IMR-90 (cell line): ENCODE results near the gene UTP14C. TPM values are rescaled to one million over a fixed set of nuclear protein-coding genes. Genes with fewer than 3 reads are reported as not detected.

Source experiments
- ATAC-seq: fragments of 200-7000 bp; cut with Tn5 transposase; 2 replicates; pipeline ENCODE4 v1.9.1; 2020; ENCODE audit warnings: low read depth, mild to moderate bottlenecking, moderate library complexity
- BruUV-seq: library from RNA; stranded (reverse); fragments of 400-500 nt; replicated peaks from 2 replicates; lab custom pipeline; 2021; lab: Mats Ljungman, UMichigan
- CTCF ChIA-PET: fragments of 300-600 bp; formaldehyde crosslinking; extraction: SDS; loops from one replicate; lab custom pipeline; 2021; ENCODE audit warnings: antibody characterized with exemption; lab: Yijun Ruan, JAX
- POLR2A ChIA-PET: fragments of 300-600 bp; sonication (Branson Sonifier 250); formaldehyde crosslinking; loops from one replicate; lab custom pipeline; 2022; ENCODE audit warnings: antibody characterized with exemption; ENCODE audit not compliant: unreplicated experiment; lab: Charles Lee
- DNase-seq: peaks from one replicate; pipeline ENCODE4 v3.0.0; 2013
- H2AFZ ChIP-seq: replicated peaks from 2 replicates; pipeline ENCODE3; 2013; ENCODE audit warnings: low read length, mild to moderate bottlenecking; ENCODE audit not compliant: poor library complexity
- H2AK5ac ChIP-seq: 2 replicates; pipeline ENCODE4 v1.6.1; 2013; ENCODE audit warnings: low read depth, low read length, inconsistent platforms
- H2AK9ac ChIP-seq: replicated peaks from 2 replicates; pipeline ENCODE3; 2013; ENCODE audit warnings: mild to moderate bottlenecking, low read depth, low read length, moderate library complexity; ENCODE audit not compliant: poor library complexity
- H2BK120ac ChIP-seq: 2 replicates; pipeline ENCODE4 v1.6.1; 2013; ENCODE audit warnings: low read depth, low read length, inconsistent platforms
- H2BK15ac ChIP-seq: 3 replicates; pipeline ENCODE4 v1.6.1; 2013; ENCODE audit warnings: low read depth, low read length, inconsistent platforms
- H2BK20ac ChIP-seq: 2 replicates; pipeline ENCODE4 v1.6.1; 2013; ENCODE audit warnings: low read depth, mild to moderate bottlenecking, inconsistent platforms, low read length, moderate library complexity
- H2BK5ac ChIP-seq: 2 replicates; pipeline ENCODE4 v1.6.1; 2013; ENCODE audit warnings: mild to moderate bottlenecking, low read depth, low read length, inconsistent platforms; ENCODE audit not compliant: poor library complexity, severe bottlenecking
- H3K14ac ChIP-seq: replicated peaks from 2 replicates; pipeline ENCODE4 v1.6.1; 2013; ENCODE audit warnings: low read depth, low read length, inconsistent platforms
- H3K18ac ChIP-seq: 2 replicates; pipeline ENCODE4 v1.6.1; 2013; ENCODE audit warnings: low read depth, low read length, control low read depth
- H3K23ac ChIP-seq: 2 replicates; pipeline ENCODE4 v1.6.1; 2013; ENCODE audit warnings: low read depth, low read length, inconsistent platforms
- H3K27ac ChIP-seq: 2 replicates; pipeline ENCODE4 v1.5.1; 2013; ENCODE audit warnings: mild to moderate bottlenecking, control low read depth, low read length; ENCODE audit not compliant: insufficient read depth
- H3K27me3 ChIP-seq: 2 replicates; pipeline ENCODE4 v1.6.1; 2013; ENCODE audit warnings: low read length; ENCODE audit not compliant: control insufficient read depth, insufficient read depth
- H3K36me3 ChIP-seq: 2 replicates; pipeline ENCODE4 v1.6.1; 2013; ENCODE audit warnings: low read length, mixed read lengths; ENCODE audit not compliant: control insufficient read depth, insufficient read depth
- H3K4ac ChIP-seq: 2 replicates; pipeline ENCODE4 v1.6.1; 2013; ENCODE audit warnings: low read depth, low read length, inconsistent platforms
- H3K4me1 ChIP-seq: 2 replicates; pipeline ENCODE4 v1.6.1; 2013; ENCODE audit warnings: low read length, mixed read lengths; ENCODE audit not compliant: control insufficient read depth, insufficient read depth
- H3K4me2 ChIP-seq: 2 replicates; pipeline ENCODE4 v1.6.1; 2013; ENCODE audit warnings: low read depth, mild to moderate bottlenecking, control low read depth, low read length, moderate library complexity
- H3K4me3 ChIP-seq: 2 replicates; pipeline ENCODE4 v1.5.1; 2013; ENCODE audit warnings: low read depth, mild to moderate bottlenecking, control low read depth, low read length, moderate library complexity; ENCODE audit not compliant: insufficient read depth
- H3K56ac ChIP-seq: 2 replicates; pipeline ENCODE4 v1.6.1; 2013; ENCODE audit warnings: low read length, inconsistent platforms; ENCODE audit not compliant: insufficient read depth; ENCODE audit errors: extremely low read depth
- H3K79me1 ChIP-seq, 2 experiments: 2 replicates each; pipeline ENCODE4 v1.6.1; 2013; ENCODE audit warnings: low read length in 2 of 2, inconsistent platforms in 1 of 2, low read depth in 1 of 2
- H3K9ac ChIP-seq: 2 replicates; pipeline ENCODE4 v1.6.1; 2013; ENCODE audit warnings: low read depth, low read length, control low read depth
- H3K9me1 ChIP-seq: 2 replicates; pipeline ENCODE4 v1.6.1; 2013; ENCODE audit warnings: low read length, inconsistent platforms; ENCODE audit not compliant: insufficient read depth
- H3K9me3 ChIP-seq: 2 replicates; pipeline ENCODE4 v1.6.1; 2013; ENCODE audit warnings: low read length; ENCODE audit not compliant: control insufficient read depth, insufficient read depth
- H4K20me1 ChIP-seq: 2 replicates; pipeline ENCODE4 v1.6.1; 2013; ENCODE audit warnings: low read length, inconsistent platforms; ENCODE audit not compliant: insufficient read depth
- H4K5ac ChIP-seq: 2 replicates; pipeline ENCODE4 v1.6.1; 2013; ENCODE audit warnings: mild to moderate bottlenecking, low read depth, low read length, control low read depth
- H4K8ac ChIP-seq, 2 experiments: 2 replicates each; pipeline ENCODE4 v1.6.1; 2013; ENCODE audit warnings: low read depth in 2 of 2, low read length in 2 of 2, control low read depth in 1 of 2, inconsistent platforms in 1 of 2
- H4K91ac ChIP-seq: 2 replicates; pipeline ENCODE4 v1.6.1; 2013; ENCODE audit warnings: low read depth, low read length, inconsistent platforms; ENCODE audit not compliant: insufficient read depth
- BHLHE40 ChIP-seq: fragments of 150-350 bp; IDR thresholded peaks from 2 replicates; pipeline ENCODE4 v1.6.1; 2016; ENCODE audit warnings: mild to moderate bottlenecking, low read depth, low read length
- CEBPB ChIP-seq: IDR thresholded peaks from 2 replicates; pipeline ENCODE4 v1.6.1; 2012; ENCODE audit warnings: low read depth, low read length, improper control_type of control experiment
- CHD1 ChIP-seq: IDR thresholded peaks from 2 replicates; pipeline ENCODE4 v1.6.1; 2012; ENCODE audit warnings: low read depth, low read length, improper control_type of control experiment
- ELK1 ChIP-seq: fragments of 150-350 bp; IDR thresholded peaks from 2 replicates; pipeline ENCODE4 v1.6.1; 2016; ENCODE audit warnings: low read depth, mild to moderate bottlenecking, low read length, moderate library complexity, borderline replicate concordance
- FOS ChIP-seq: fragments of 150-350 bp; IDR thresholded peaks from 2 replicates; pipeline ENCODE4 v1.6.1; 2016; ENCODE audit warnings: low read depth, low read length
- MAFK ChIP-seq: IDR thresholded peaks from 2 replicates; pipeline ENCODE4 v1.6.1; 2012; ENCODE audit warnings: low read depth, low read length, improper control_type of control experiment
- MAZ ChIP-seq: IDR thresholded peaks from 2 replicates; pipeline ENCODE4 v1.6.1; 2012; ENCODE audit warnings: low read depth, mild to moderate bottlenecking, low read length, improper control_type of control experiment, moderate library complexity, borderline replicate concordance
- MXI1 ChIP-seq: IDR thresholded peaks from 2 replicates; pipeline ENCODE4 v1.6.1; 2012; ENCODE audit warnings: low read depth, mild to moderate bottlenecking, low read length, moderate library complexity, borderline replicate concordance
- NFE2L2 ChIP-seq: fragments of 150-350 bp; IDR thresholded peaks from 2 replicates; pipeline ENCODE4 v1.6.1; 2016; ENCODE audit warnings: low read depth, mild to moderate bottlenecking, low read length
- POLR2A ChIP-seq: IDR thresholded peaks from 2 replicates; pipeline ENCODE4 v1.6.1; 2012; ENCODE audit warnings: mild to moderate bottlenecking, low read depth, low read length
- RAD21 ChIP-seq: IDR thresholded peaks from 2 replicates; pipeline ENCODE4 v1.6.1; 2012; ENCODE audit warnings: low read length, improper control_type of control experiment
- RCOR1 ChIP-seq: IDR thresholded peaks from 2 replicates; pipeline ENCODE4 v1.6.1; 2012; ENCODE audit warnings: mild to moderate bottlenecking, low read length, improper control_type of control experiment; ENCODE audit not compliant: insufficient replicate concordance
- RFX5 ChIP-seq: IDR thresholded peaks from 2 replicates; pipeline ENCODE4 v1.8.0; 2012; ENCODE audit warnings: low read depth, mild to moderate bottlenecking, low read length, moderate library complexity
- SMC3 ChIP-seq: fragments of 150-350 bp; IDR thresholded peaks from 2 replicates; pipeline ENCODE4 v1.6.1; 2016; ENCODE audit warnings: low read depth, mild to moderate bottlenecking, antibody characterized with exemption, low read length, moderate library complexity
- WGBS, 2 experiments: methylation state at CpG; one replicate each; pipeline versions ENCODE4 v1.1.5 to v1.1.7; 2013; ENCODE audit warnings: missing lambda C conversion rate in 2 of 2; ENCODE audit not compliant: insufficient read length in 1 of 2; ENCODE audit errors: extremely low coverage in 2 of 2; 5-methylcytosine and 5-hydroxymethylcytosine counted together
- dilution Hi-C: fragments of 300-500 bp; cut with HindIII; formaldehyde crosslinking; loops from one replicate; pipeline ENCODE4 v1.14.3; 2018; ENCODE audit warnings: low sequenced_read_pairs; ENCODE audit not compliant: unreplicated experiment
- in situ Hi-C: fragments of 300-500 bp; cut with MboI; formaldehyde crosslinking; loops from 3 replicates; pipeline ENCODE4 v1.14.3; 2019; ENCODE audit warnings: low sequenced_read_pairs, inconsistent platforms, mixed read lengths
- intact Hi-C: fragments of 100-400 bp; cut with micrococcal nuclease; formaldehyde crosslinking; loops from 2 replicates; pipeline ENCODE4 v1.10.0; 2022
- polyA plus RNA-seq, 3 experiments: library from polyadenylated mRNA; depleted of rRNA; stranded (reverse); fragments of >200 nt; gene quantifications; 2 replicates each; pipeline ENCODE4 v1.2.3, GENCODE V29; 2012; ENCODE audit warnings: low replicate concordance in 1 of 3
- total RNA-seq: library from RNA; depleted of rRNA; stranded (reverse); fragments of >200 nt; gene quantifications from 2 replicates; pipeline ENCODE4 v1.2.3, GENCODE V29; 2012
- TF ChIP-seq, protein P1 (sequence below): fragments of 150-350 bp; IDR thresholded peaks from 2 replicates; pipeline ENCODE4 v1.6.1; 2017; ENCODE audit warnings: mild to moderate bottlenecking, antibody characterized with exemption, low read length, low read depth
- TF ChIP-seq, protein P2 (sequence below): conservative IDR thresholded peaks from 2 replicates; pipeline ENCODE4 v1.5.1; 2012; ENCODE audit warnings: mild to moderate bottlenecking, low read depth, low read length, improper control_type of control experiment

The UTP14C gene
- total and polyA plus RNA-seq, 2 of the 4 experiments (the other 2 are of a cell fraction): 8.2 to 12.5 TPM

DNA sequence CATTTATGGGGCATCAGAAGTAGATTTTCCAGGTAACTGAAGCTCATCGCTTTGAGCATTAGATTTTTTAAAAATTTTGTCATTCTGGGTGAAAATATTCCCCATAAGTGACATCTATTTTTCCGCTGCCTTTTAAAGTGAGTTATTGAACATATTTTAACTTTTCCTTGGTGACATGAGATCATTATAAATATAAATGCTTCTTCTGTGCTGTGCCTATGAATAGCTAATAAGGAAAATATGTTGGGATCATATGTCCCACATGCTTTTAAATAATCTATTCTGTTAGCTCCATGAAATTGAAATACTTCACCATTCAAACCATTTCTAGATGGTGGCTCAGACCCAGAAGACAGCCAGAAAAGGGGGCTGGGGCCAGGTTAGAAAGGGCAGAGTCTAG, 27.3 kb upstream of the UTP14C start:
- Histone ChIP-seq H2BK20ac (no peak overlapping the region), H3K4ac (no peak overlapping the region), H4K5ac (no peak overlapping the region), H3K4me3 (no peak overlapping the region), H2BK5ac (no peak overlapping the region), H2AFZ (no peak overlapping the region), H3K4me2 (no peak overlapping the region), H3K9me1 (no peaks in the 10 kb centered on the region), H2AK5ac (no peak overlapping the region), H2BK120ac (no peak overlapping the region), H3K27ac (no peak overlapping the region), H2BK15ac (no peak overlapping the region), H2AK9ac (no peak overlapping the region), H3K79me1 (no peaks in the 10 kb centered on the region), H3K9me3 (no peaks in the 10 kb centered on the region), H4K8ac (no peak overlapping the region), H3K36me3 (no peaks in the 10 kb centered on the region), H4K91ac (no peak overlapping the region), H3K56ac (no peak overlapping the region), H3K23ac (no peak overlapping the region), H3K27me3 (peaks cover 48% of the 10 kb centered on the region), H3K4me1 (peaks cover 12% of the 10 kb centered on the region), H3K9ac (no peak overlapping the region), H4K20me1 (peaks cover 5% of the 10 kb centered on the region; the same call in 1 of the 2 replicates), H3K14ac (no peak overlapping the region), H3K18ac (no peak overlapping the region)
- in situ Hi-C loops: no loop called here
- TF ChIP-seq NFE2L2 (no peak), BHLHE40 (no peak), MAZ (no peak), RCOR1 (no peak), ELK1 (no peak), MXI1 (no peak), RAD21 (no peak), SMC3 (no peak), CHD1 (no peak), MAFK (no peak), CEBPB (no peak), RFX5 (no peak), FOS (no peak), POLR2A (no peak)
- TF ChIP-seq, protein P1, sequence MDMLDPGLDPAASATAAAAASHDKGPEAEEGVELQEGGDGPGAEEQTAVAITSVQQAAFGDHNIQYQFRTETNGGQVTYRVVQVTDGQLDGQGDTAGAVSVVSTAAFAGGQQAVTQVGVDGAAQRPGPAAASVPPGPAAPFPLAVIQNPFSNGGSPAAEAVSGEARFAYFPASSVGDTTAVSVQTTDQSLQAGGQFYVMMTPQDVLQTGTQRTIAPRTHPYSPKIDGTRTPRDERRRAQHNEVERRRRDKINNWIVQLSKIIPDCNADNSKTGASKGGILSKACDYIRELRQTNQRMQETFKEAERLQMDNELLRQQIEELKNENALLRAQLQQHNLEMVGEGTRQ: no peak
- TF ChIP-seq, protein P2, sequence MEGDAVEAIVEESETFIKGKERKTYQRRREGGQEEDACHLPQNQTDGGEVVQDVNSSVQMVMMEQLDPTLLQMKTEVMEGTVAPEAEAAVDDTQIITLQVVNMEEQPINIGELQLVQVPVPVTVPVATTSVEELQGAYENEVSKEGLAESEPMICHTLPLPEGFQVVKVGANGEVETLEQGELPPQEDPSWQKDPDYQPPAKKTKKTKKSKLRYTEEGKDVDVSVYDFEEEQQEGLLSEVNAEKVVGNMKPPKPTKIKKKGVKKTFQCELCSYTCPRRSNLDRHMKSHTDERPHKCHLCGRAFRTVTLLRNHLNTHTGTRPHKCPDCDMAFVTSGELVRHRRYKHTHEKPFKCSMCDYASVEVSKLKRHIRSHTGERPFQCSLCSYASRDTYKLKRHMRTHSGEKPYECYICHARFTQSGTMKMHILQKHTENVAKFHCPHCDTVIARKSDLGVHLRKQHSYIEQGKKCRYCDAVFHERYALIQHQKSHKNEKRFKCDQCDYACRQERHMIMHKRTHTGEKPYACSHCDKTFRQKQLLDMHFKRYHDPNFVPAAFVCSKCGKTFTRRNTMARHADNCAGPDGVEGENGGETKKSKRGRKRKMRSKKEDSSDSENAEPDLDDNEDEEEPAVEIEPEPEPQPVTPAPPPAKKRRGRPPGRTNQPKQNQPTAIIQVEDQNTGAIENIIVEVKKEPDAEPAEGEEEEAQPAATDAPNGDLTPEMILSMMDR: no peak
- DNase-seq (no peak), ATAC-seq (no peak)
- POLR2A ChIA-PET: no interaction called here
- intact Hi-C loops: no loop called here
- WGBS, 2 experiments: no CpG with 5 or more reads among the region's 2 CpGs
- BruUV-seq: no TSS peak
- dilution Hi-C loops: no loop called here
- CTCF ChIA-PET: no interaction called here
